ENCODE results near the gene TRPM3. TPM values are rescaled to one million over a fixed set of nuclear protein-coding genes. Genes with fewer than 3 reads are reported as not detected.

The TRPM3 gene
- total RNA-seq, 1 donor from 2014 or later, result 0.38 TPM

GRCh38 chr9:70902692-70903131, 218.7 kb downstream of the TRPM3 start:
- ATAC-seq, result no peak

GRCh38 chr9:70902171-70902570, 219.2 kb downstream of the TRPM3 start:
- no peak for DNase-seq (ENCODE audit: low spot score)

More at GRCh38 chr9:70902692-70903131, 218.7 kb downstream of the TRPM3 start:
- DNase-seq (ENCODE audit: low spot score), result no peak

GRCh38 chr9:70901746-70902145, 219.7 kb downstream of the TRPM3 start:
- DNase-seq (ENCODE audit: low spot score) (no peak), ATAC-seq (no peak)

More at GRCh38 chr9:70902171-70902570, 219.2 kb downstream of the TRPM3 start:
- ATAC-seq, result no peak

- DNase-seq (ENCODE audit: low spot score), result no peak
- no peak for ATAC-seq
Measured at GRCh38 chr9:70901013-70901412, 220.4 kb downstream of the TRPM3 start.

GRCh38 chr9:70893580-70894122, 227.8 kb downstream of the TRPM3 start:
- no peak for DNase-seq (ENCODE audit: low spot score)
- no peak for ATAC-seq

GRCh38 chr9:70888471-70888870, 232.9 kb downstream of the TRPM3 start:
- ATAC-seq (no peak), DNase-seq (ENCODE audit: low spot score) (no peak)

GRCh38 chr9:70887826-70888225, 233.6 kb downstream of the TRPM3 start:
- DNase-seq (ENCODE audit: low spot score) (no peak), ATAC-seq (no peak)

- no peak for DNase-seq (ENCODE audit: low spot score)
- no peak for ATAC-seq
Measured at GRCh38 chr9:70883963-70884793, 237.2 kb downstream of the TRPM3 start.

GRCh38 chr9:70883056-70883455, 238.4 kb downstream of the TRPM3 start:
- DNase-seq (ENCODE audit: low spot score) (no peak), ATAC-seq (no peak)

GRCh38 chr9:70881333-70881732, 240.1 kb downstream of the TRPM3 start:
- ATAC-seq (no peak), DNase-seq (ENCODE audit: low spot score) (no peak)

- no peak for DNase-seq (ENCODE audit: low spot score)
- ATAC-seq, result no peak
Measured at GRCh38 chr9:70880535-70880934, 240.9 kb downstream of the TRPM3 start.

GRCh38 chr9:70878576-70878975, 242.8 kb downstream of the TRPM3 start:
- no peak for ATAC-seq
- no peak for DNase-seq (ENCODE audit: low spot score)

GRCh38 chr9:70874451-70874850, 247.0 kb downstream of the TRPM3 start:
- DNase-seq (ENCODE audit: low spot score) (no peak), ATAC-seq (no peak)

GRCh38 chr9:70873506-70873905, 247.9 kb downstream of the TRPM3 start:
- DNase-seq (ENCODE audit: low spot score) (no peak), ATAC-seq (no peak)

- ATAC-seq, result peak; percentile 85
- DNase-seq (ENCODE audit: low spot score), result no peak
Measured at GRCh38 chr9:70868661-70869652, 252.5 kb downstream of the TRPM3 start.

- ATAC-seq (no peak), DNase-seq (ENCODE audit: low spot score) (no peak)
Measured at GRCh38 chr9:70868041-70868440, 253.4 kb downstream of the TRPM3 start.

- ATAC-seq, result no peak
- DNase-seq (ENCODE audit: low spot score), result no peak
Measured at GRCh38 chr9:70865471-70865870, 255.9 kb downstream of the TRPM3 start.

GRCh38 chr9:70861797-70862196, 259.6 kb downstream of the TRPM3 start:
- DNase-seq (ENCODE audit: low spot score) (no peak), ATAC-seq (no peak)

GRCh38 chr9:70861376-70861775, 260.0 kb downstream of the TRPM3 start:
- ATAC-seq, result no peak
- DNase-seq (ENCODE audit: low spot score), result no peak

GRCh38 chr9:70859694-70860093, 261.7 kb downstream of the TRPM3 start:
- ATAC-seq, result no peak
- no peak for DNase-seq (ENCODE audit: low spot score)

- DNase-seq (ENCODE audit: low spot score) (no peak), ATAC-seq (no peak)
Measured at GRCh38 chr9:70856411-70856810, 265.0 kb downstream of the TRPM3 start.

Data from left lobe of liver (tissue), 2 donors.